Gastroesophageal sphincter (tissue), 4 donors: ENCODE results near the gene NOX3. TPM values are rescaled to one million over a fixed set of nuclear protein-coding genes. Genes with fewer than 3 reads are reported as not detected.

Source experiments
- ATAC-seq: fragments of 150-250 bp; one replicate; pipeline ENCODE4 v1.9.1; 2016; ENCODE audit warnings: mild to moderate bottlenecking, moderate library complexity
- H3K27ac ChIP-seq, 4 donors: fragments of 200-600 bp; sonication (generic) in 3 of 4; 1 replicate in 3 of 4; 2 replicates in 1 of 4; pipeline ENCODE4 v1.5.1; 2016 to 2019
- H3K27me3 ChIP-seq: fragments of 200-600 bp; sonication (generic); one replicate; pipeline ENCODE4 v1.5.1; 2019
- H3K36me3 ChIP-seq, 2 donors: fragments of 200-600 bp; sonication (generic); one replicate each; pipeline ENCODE4 v1.5.1; 2019; ENCODE audit warnings: control low read depth in 1 of 2
- H3K4me1 ChIP-seq, 3 donors: fragments of 200-600 bp; sonication (generic); 1 replicate in 2 of 3; 2 replicates in 1 of 3; pipeline ENCODE4 v1.5.1; 2016 to 2019; ENCODE audit warnings: control low read depth in 2 of 3
- H3K4me3 ChIP-seq, 2 donors: fragments of 200-600 bp; sonication (generic); one replicate each; pipeline ENCODE4 v1.5.1; 2019; ENCODE audit warnings: mild to moderate bottlenecking in 1 of 2, moderate library complexity in 1 of 2
- H3K9me3 ChIP-seq, 3 donors: fragments of 200-600 bp; sonication (generic); one replicate each; pipeline ENCODE4 v1.5.1; 2017 to 2019; ENCODE audit warnings: control low read depth in 2 of 3
- CTCF ChIP-seq, 4 experiments: fragments of 200-600 bp in 2 of 4; fragments of 450-650 bp in 2 of 4; sonication (generic) in 1 of 4; IDR thresholded peaks; one replicate each; pipeline ENCODE4 v1.5.1; 2017 to 2019; ENCODE audit warnings: antibody characterized with exemption in 4 of 4, mild to moderate bottlenecking in 2 of 4, moderate library complexity in 2 of 4
- EP300 ChIP-seq: sonication (generic); formaldehyde crosslinking; IDR thresholded peaks from one replicate; pipeline ENCODE4 v1.6.1; 2017; ENCODE audit warnings: antibody characterized with exemption, mild to moderate bottlenecking
- POLR2A ChIP-seq, 2 donors: fragments of 450-650 bp; IDR thresholded peaks; one replicate each; pipeline ENCODE4 v1.6.1; 2017; ENCODE audit warnings: antibody characterized with exemption in 2 of 2, mild to moderate bottlenecking in 2 of 2, moderate library complexity in 1 of 2
- POLR2AphosphoS5 ChIP-seq: sonication (generic); formaldehyde crosslinking; IDR thresholded peaks from one replicate; pipeline ENCODE4 v1.6.1; 2017; ENCODE audit warnings: antibody characterized with exemption
- WGBS, 2 donors: methylation state at CpG; one replicate each; pipeline ENCODE4 v1.1.5; 2018; ENCODE audit warnings: low coverage in 1 of 2; 5-methylcytosine and 5-hydroxymethylcytosine counted together
- total RNA-seq, 4 donors: library from RNA; depleted of rRNA; stranded (reverse); fragments of >200 nt; gene quantifications; one replicate each; pipeline ENCODE4 v1.1.0, GENCODE V29; 2016

Gene NOX3
- total RNA-seq, 4 donors from 2014 or later, result 0.54 TPM; not detected in 3

GRCh38 chr6:155375801-155376200 lies 79.8 kb downstream of the NOX3 start:
- H3K4me3 ChIP-seq, result no peak overlapping the region
- WGBS, 2 donors, result 54 to 88% methylated on average over 2 of the region's 2 CpGs
- H3K27ac ChIP-seq, result no peak overlapping the region

GRCh38 chr6:155374681-155375080 lies 81.0 kb downstream of the NOX3 start:
- ATAC-seq, result no peak
- 74 to 91% methylated on average over 2 of the region's 2 CpGs for WGBS, 2 donors
- H3K36me3 ChIP-seq, result no peaks in the 10 kb centered on the region
- H3K4me1 ChIP-seq, result no peaks in the 10 kb centered on the region
- no peak for TF ChIP-seq POLR2AphosphoS5
- no peak for TF ChIP-seq EP300
- TF ChIP-seq POLR2A (IDR thresholded peaks at IDR 0.05), result no peak
- TF ChIP-seq CTCF (IDR thresholded peaks at IDR 0.05), result no peak
- H3K27ac ChIP-seq, result no peak overlapping the region
- no peaks in the 10 kb centered on the region for H3K9me3 ChIP-seq
- no peaks in the 10 kb centered on the region for H3K27me3 ChIP-seq
- H3K4me3 ChIP-seq, result no peak overlapping the region

More at GRCh38 chr6:155375801-155376200, 79.8 kb downstream of the NOX3 start:
- H3K27me3 ChIP-seq, result no peaks in the 10 kb centered on the region
- no peaks in the 10 kb centered on the region for H3K4me1 ChIP-seq
- TF ChIP-seq POLR2AphosphoS5, result no peak
- TF ChIP-seq EP300, result no peak
- TF ChIP-seq CTCF (IDR thresholded peaks at IDR 0.05), result no peak
- TF ChIP-seq POLR2A (IDR thresholded peaks at IDR 0.05), result no peak
- no peaks in the 10 kb centered on the region for H3K9me3 ChIP-seq
- no peak for ATAC-seq
- no peaks in the 10 kb centered on the region for H3K36me3 ChIP-seq

GRCh38 chr6:155373276-155373675 lies 82.4 kb downstream of the NOX3 start:
- Histone ChIP-seq H3K27me3 (no peaks in the 10 kb centered on the region), H3K27ac (no peak overlapping the region), H3K9me3 (no peaks in the 10 kb centered on the region), H3K4me1 (no peaks in the 10 kb centered on the region), H3K36me3 (no peaks in the 10 kb centered on the region), H3K4me3 (no peak overlapping the region)
- no peak for TF ChIP-seq POLR2A (IDR thresholded peaks at IDR 0.05)
- no peak for TF ChIP-seq POLR2AphosphoS5
- TF ChIP-seq EP300, result no peak
- TF ChIP-seq CTCF (IDR thresholded peaks at IDR 0.05), result no peak
- WGBS, 2 donors, result 60 to 95% methylated on average over 2 to 3 of the region's 3 CpGs
- no peak for ATAC-seq

GRCh38 chr6:155372256-155372655 lies 83.4 kb downstream of the NOX3 start:
- no peaks in the 10 kb centered on the region for H3K27me3 ChIP-seq
- no peaks in the 10 kb centered on the region for H3K36me3 ChIP-seq
- H3K4me1 ChIP-seq, result no peaks in the 10 kb centered on the region
- no peak overlapping the region for H3K4me3 ChIP-seq
- no peak for ATAC-seq
- H3K27ac ChIP-seq, result no peak overlapping the region
- H3K9me3 ChIP-seq, result no peaks in the 10 kb centered on the region
- TF ChIP-seq POLR2AphosphoS5, result no peak
- TF ChIP-seq POLR2A (IDR thresholded peaks at IDR 0.05), result no peak
- TF ChIP-seq EP300, result no peak
- TF ChIP-seq CTCF (IDR thresholded peaks at IDR 0.05), result no peak
- 84 to 100% methylated on average over 1 to 3 of the region's 4 CpGs for WGBS, 2 donors

GRCh38 chr6:155371230-155371629 lies 84.4 kb downstream of the NOX3 start:
- TF ChIP-seq CTCF (IDR thresholded peaks at IDR 0.05) (no peak), POLR2AphosphoS5 (no peak), EP300 (no peak), POLR2A (IDR thresholded peaks at IDR 0.05) (no peak)
- H3K36me3 ChIP-seq, result no peaks in the 10 kb centered on the region
- H3K27ac ChIP-seq, result no peak overlapping the region
- no peak for ATAC-seq
- no peaks in the 10 kb centered on the region for H3K4me1 ChIP-seq
- no peak overlapping the region for H3K4me3 ChIP-seq
- H3K9me3 ChIP-seq, result no peaks in the 10 kb centered on the region
- WGBS, 2 donors, result 48 to 61% methylated on average over 3 to 5 of the region's 5 CpGs
- no peaks in the 10 kb centered on the region for H3K27me3 ChIP-seq
